Upper lobe of left lung (tissue), 6 donors: Measurements from ENCODE around the gene OR1B1. TPM values are rescaled to one million over a fixed set of nuclear protein-coding genes. Genes with fewer than 3 reads are reported as not detected.
"Not testable (repeated sequence)": the region's sequence is repeated elsewhere in the genome, so short reads cannot be mapped to it uniquely, and the experiment has no call there.

Experiments
- ATAC-seq, 2 donors: fragments of 200-7000 bp; cut with Tn5 transposase; one replicate each; pipeline ENCODE4 v1.9.1; 2022; ENCODE audit warnings: mild to moderate bottlenecking in 2 of 2, moderate library complexity in 2 of 2; ENCODE audit not compliant: low FRiP score in 2 of 2
- DNase-seq, 2 donors: peaks; one replicate each; pipeline ENCODE4 v3.0.0-alpha.2; 2019 to 2020
- H3K27ac ChIP-seq, 4 donors: fragments of 200-600 bp; sonication (generic); one replicate each; pipeline ENCODE4 v1.5.1; 2016 to 2019
- H3K27me3 ChIP-seq, 4 donors: fragments of 200-600 bp; sonication (generic); one replicate each; pipeline ENCODE4 v1.5.1; 2017 to 2019
- H3K36me3 ChIP-seq, 4 donors: fragments of 200-600 bp; sonication (generic); one replicate each; pipeline ENCODE4 v1.5.1; 2016 to 2019
- H3K4me1 ChIP-seq, 4 donors: fragments of 200-600 bp; sonication (generic); one replicate each; pipeline ENCODE4 v1.5.1; 2018 to 2019
- H3K4me3 ChIP-seq, 4 donors: fragments of 200-600 bp; sonication (generic); one replicate each; pipeline ENCODE4 v1.5.1; 2017 to 2019; ENCODE audit warnings: mild to moderate bottlenecking in 2 of 4, moderate library complexity in 1 of 4
- H3K9me3 ChIP-seq, 4 donors: fragments of 200-600 bp; sonication (generic); one replicate each; pipeline ENCODE4 v1.5.1; 2018 to 2019
- CTCF ChIP-seq, 6 experiments: fragments of 450-650 bp in 4 of 6; fragments of 200-600 bp in 2 of 6; sonication (generic) in 2 of 6; IDR thresholded peaks; one replicate each; pipeline ENCODE4 v1.5.1; 2016 to 2019; ENCODE audit warnings: antibody characterized with exemption in 6 of 6
- EP300 ChIP-seq, 4 donors: sonication (generic); formaldehyde crosslinking; IDR thresholded peaks; one replicate each; pipeline ENCODE4 v1.5.1; 2017; ENCODE audit warnings: antibody characterized with exemption in 4 of 4, control low read depth in 2 of 4
- POLR2A ChIP-seq, 4 donors: fragments of 450-650 bp; IDR thresholded peaks; one replicate each; pipeline ENCODE4 v1.5.1; 2016 to 2017; ENCODE audit warnings: antibody characterized with exemption in 4 of 4, mild to moderate bottlenecking in 2 of 4
- POLR2AphosphoS5 ChIP-seq, 2 donors: sonication (generic); formaldehyde crosslinking; IDR thresholded peaks; one replicate each; pipeline ENCODE4 v1.5.1; 2017; ENCODE audit warnings: antibody characterized with exemption in 2 of 2
- WGBS, 2 donors: methylation state at CpG; one replicate each; pipeline ENCODE4 v1.1.5; 2017 to 2018; 5-methylcytosine and 5-hydroxymethylcytosine counted together
- total RNA-seq, 6 donors: library from RNA; depleted of rRNA in 4 of 6; stranded (reverse); fragments of >200 nt in 4 of 6; gene quantifications; one replicate each; pipeline versions ENCODE4 v1.1.0 to v1.2.1, GENCODE V29; 2016 to 2021
- donor health status: DM: no; HTN: no; CAD: no; lungs with moderate emphysema.
- donor health status: DM: no; HTN: yes; CAD: no; lungs with severe emphysema.

Gene OR1B1
- total RNA-seq, 6 donors from 2014 or later: 0.23 to 0.55 TPM; not detected in 4

- no peak overlapping the region for H3K4me3 ChIP-seq
- H3K27ac ChIP-seq: no peak overlapping the region
- no peak for ATAC-seq
- H3K9me3 ChIP-seq: peaks cover 0 to 4% (median 0%) of the 10 kb centered on the region in 4 donors
- no peaks in the 10 kb centered on the region for H3K4me1 ChIP-seq
- no peaks in the 10 kb centered on the region for H3K27me3 ChIP-seq
- no peaks in the 10 kb centered on the region for H3K36me3 ChIP-seq
- WGBS, 2 donors: 44 to 95% methylated on average over 1 of the region's 1 CpG
- no peak for TF ChIP-seq POLR2AphosphoS5 (IDR thresholded peaks at IDR 0.05)
- no peak for TF ChIP-seq POLR2A (IDR thresholded peaks at IDR 0.05)
- TF ChIP-seq EP300 (IDR thresholded peaks at IDR 0.05): no peak
- no peak for TF ChIP-seq CTCF (IDR thresholded peaks at IDR 0.05)
- DNase-seq: no peak
These were observed 50.8 kb downstream of the OR1B1 start for GRCh38 chr9:122606587-122606986.

GRCh38 chr9:122605691-122606090 is 51.7 kb downstream of the OR1B1 start:
- no peak for DNase-seq
- peaks cover 0 to 4% (median 0%) of the 10 kb centered on the region in 4 donors for H3K9me3 ChIP-seq
- no peak for ATAC-seq
- no peak overlapping the region for H3K4me3 ChIP-seq
- H3K4me1 ChIP-seq: no peaks in the 10 kb centered on the region
- H3K36me3 ChIP-seq: no peaks in the 10 kb centered on the region
- H3K27ac ChIP-seq: no peak overlapping the region
- 29 to 47% methylated on average over 1 of the region's 1 CpG for WGBS, 2 donors
- no peaks in the 10 kb centered on the region for H3K27me3 ChIP-seq
- TF ChIP-seq POLR2AphosphoS5 (IDR thresholded peaks at IDR 0.05) (no peak), EP300 (IDR thresholded peaks at IDR 0.05) (no peak), POLR2A (IDR thresholded peaks at IDR 0.05) (no peak), CTCF (IDR thresholded peaks at IDR 0.05) (no peak)

DNA sequence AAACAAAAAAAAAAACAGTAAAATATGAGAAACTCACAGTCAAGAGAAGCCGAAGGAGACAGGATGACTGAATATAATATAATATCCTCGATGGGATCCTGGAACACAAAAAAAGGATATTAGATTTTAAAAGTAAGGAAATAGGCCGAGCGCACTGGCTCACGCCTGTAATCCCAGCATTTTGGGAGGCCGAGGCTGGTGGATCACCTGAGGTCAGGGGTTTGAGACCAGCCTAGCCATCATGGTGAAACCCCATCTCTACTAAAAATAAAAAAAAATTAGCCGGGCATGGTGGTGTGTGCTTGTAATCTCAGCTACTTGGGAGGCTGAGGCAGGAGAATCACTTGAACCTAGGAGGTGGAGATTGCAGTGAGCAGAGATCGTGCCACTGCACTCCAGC is 74.1 kb downstream of the OR1B1 start, which contains the start of gene OR1L8:
Gene OR1L8, minus strand, starts transcription at position 101 of the 400 bp plus-strand sequence. CDS start 14,907 bp downstream, outside the sequence.
- H3K36me3 ChIP-seq, H3K27me3 ChIP-seq, H3K4me3 ChIP-seq, H3K27ac ChIP-seq, H3K9me3 ChIP-seq, DNase-seq, H3K4me1 ChIP-seq, ATAC-seq: not testable (repeated sequence)
- 90% methylated on average over 8 of the region's 8 CpGs for WGBS, 2 donors

DNA sequence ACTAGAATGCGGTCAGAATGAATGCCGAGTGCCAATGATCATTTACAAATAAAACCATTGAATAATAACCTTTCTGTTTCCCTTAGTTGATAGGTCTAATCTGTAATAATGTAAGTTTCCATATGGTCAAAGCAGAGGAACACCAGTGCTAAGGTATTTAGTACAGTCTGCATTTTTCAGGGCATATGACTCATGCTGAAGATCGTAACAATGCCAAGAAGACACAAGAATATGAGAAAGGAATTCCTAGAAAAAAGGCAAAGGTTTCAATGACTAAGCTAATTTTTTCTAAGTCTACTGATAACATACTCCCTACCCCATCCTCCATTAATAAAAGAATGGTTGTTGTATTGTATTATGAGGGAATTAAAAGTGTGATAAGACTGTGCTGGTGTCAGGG is 77.1 kb downstream of the OR1B1 start:
- no peak for TF ChIP-seq POLR2AphosphoS5 (IDR thresholded peaks at IDR 0.05)
- TF ChIP-seq POLR2A (IDR thresholded peaks at IDR 0.05): no peak
- TF ChIP-seq CTCF (IDR thresholded peaks at IDR 0.05): no peak
- no peak for TF ChIP-seq EP300 (IDR thresholded peaks at IDR 0.05)
- no peak for ATAC-seq
- H3K9me3 ChIP-seq: no peaks in the 10 kb centered on the region
- WGBS, 2 donors: 82 to 91% methylated on average over 3 of the region's 3 CpGs
- DNase-seq: no peak
- H3K27ac ChIP-seq: no peak overlapping the region
- no peaks in the 10 kb centered on the region for H3K27me3 ChIP-seq
- no peaks in the 10 kb centered on the region for H3K4me1 ChIP-seq
- no peaks in the 10 kb centered on the region for H3K36me3 ChIP-seq
- H3K4me3 ChIP-seq: no peak overlapping the region

- Histone ChIP-seq H3K4me1 (no peaks in the 10 kb centered on the region), H3K9me3 (no peaks in the 10 kb centered on the region), H3K36me3 (no peaks in the 10 kb centered on the region), H3K27ac (no peak overlapping the region), H3K27me3 (no peaks in the 10 kb centered on the region), H3K4me3 (no peak overlapping the region)
- TF ChIP-seq POLR2A (IDR thresholded peaks at IDR 0.05) (no peak), POLR2AphosphoS5 (IDR thresholded peaks at IDR 0.05) (no peak), EP300 (IDR thresholded peaks at IDR 0.05) (no peak), CTCF (IDR thresholded peaks at IDR 0.05) (no peak)
- WGBS, 2 donors: 79 to 86% methylated on average over 5 of the region's 5 CpGs
- DNase-seq: no peak
- ATAC-seq: no peak
These were observed 77.6 kb downstream of the OR1B1 start for GRCh38 chr9:122579874-122580273.

Other genes starting within 250 kb of the OR1B1 start
- not detected for gene OR1J1, start 179.7 kb downstream of the OR1B1 start, total RNA-seq
- gene OR1J2, start 146.8 kb downstream of the OR1B1 start, total RNA-seq: under 1 TPM in 1 of 6 donors, not detected in 5; 0.61 TPM
- not detected for gene OR1J4, start 138.5 kb downstream of the OR1B1 start, total RNA-seq
- not detected for gene OR1N1, start 130.3 kb downstream of the OR1B1 start, total RNA-seq
- gene OR1N2, start 104.5 kb downstream of the OR1B1 start, total RNA-seq: not detected
- under 1 TPM in 3 of 6 donors, not detected in 3; 0.17 to 0.76 (median 0.31) TPM for gene OR1L8, start 74.2 kb downstream of the OR1B1 start, total RNA-seq
- 1 to 10 TPM in 1 of 6 donors, not detected in 5; 1.1 TPM for gene OR1Q1, start 42.9 kb downstream of the OR1B1 start, total RNA-seq
- not detected for gene OR1L1, start 4.1 kb upstream of the OR1B1 start, total RNA-seq
- not detected for gene OR1L3, start 17.5 kb upstream of the OR1B1 start, total RNA-seq
- gene OR1L4, start 66.4 kb upstream of the OR1B1 start, total RNA-seq: not detected
- not detected for gene OR1L6, start 84.7 kb upstream of the OR1B1 start, total RNA-seq
- not detected for gene OR5C1, start 131.3 kb upstream of the OR1B1 start, total RNA-seq
- not detected for gene OR1K1, start 142.5 kb upstream of the OR1B1 start, total RNA-seq
- gene PDCL, start 171.0 kb upstream of the OR1B1 start, total RNA-seq: 10 to 100 TPM; 18.3 to 34.3 (median 25.2) TPM
- 10 to 100 TPM; 23.9 to 65.0 (median 40.2) TPM for gene RC3H2, start 247.7 kb upstream of the OR1B1 start, total RNA-seq